ENCODE data around the gene MEAF6.
"Not testable (repeated sequence)": the region's sequence is repeated elsewhere in the genome, so short reads cannot be mapped to it uniquely, and the experiment has no call there.

The MEAF6 gene

DNA sequence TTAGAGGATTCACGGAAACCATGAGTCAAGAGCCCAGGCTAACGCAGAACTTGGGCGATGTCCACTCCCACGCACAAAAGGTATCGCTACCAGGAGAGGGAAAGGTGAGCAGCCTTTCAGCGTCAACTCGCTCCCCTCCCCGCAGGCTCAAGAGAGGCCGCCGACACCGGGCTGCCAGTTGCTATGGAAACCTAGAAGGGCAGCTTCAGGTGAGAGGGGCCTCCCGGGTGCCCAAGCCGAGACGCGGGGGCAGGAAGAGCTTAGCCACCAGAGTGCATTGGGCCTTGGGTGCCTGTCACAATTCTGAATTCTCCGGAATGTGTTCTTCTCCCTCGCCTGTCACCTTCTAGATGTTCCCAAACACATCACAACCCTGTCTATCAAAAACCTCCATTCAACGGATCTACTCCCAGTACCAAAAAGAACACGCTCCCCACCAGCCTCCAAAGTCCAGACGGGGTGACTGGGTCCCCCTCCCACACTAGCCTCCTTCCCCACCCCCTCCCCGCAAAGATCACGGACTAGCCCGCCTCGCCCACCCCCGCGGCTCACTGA is 694 bp downstream of the MEAF6 start:
- H3K27ac Mint-ChIP-seq = peak overlapping the region; percentile 95
- peaks cover 27 to 53% of the 10 kb centered on the region in 2 donors for H3K4me1 Mint-ChIP-seq
- H3K27me3 Mint-ChIP-seq = no peaks in the 10 kb centered on the region
- H3K36me3 Mint-ChIP-seq = peaks cover 21 to 24% of the 10 kb centered on the region in 2 donors
- ATAC-seq (replicated peaks) (peak; percentile 48 to 52), DNase-seq (peak; percentile 59)
- H3K9me3 Mint-ChIP-seq = no peaks in the 10 kb centered on the region
- H3K4me3 Mint-ChIP-seq = peak overlapping the region; percentile 95 to 99

DNA sequence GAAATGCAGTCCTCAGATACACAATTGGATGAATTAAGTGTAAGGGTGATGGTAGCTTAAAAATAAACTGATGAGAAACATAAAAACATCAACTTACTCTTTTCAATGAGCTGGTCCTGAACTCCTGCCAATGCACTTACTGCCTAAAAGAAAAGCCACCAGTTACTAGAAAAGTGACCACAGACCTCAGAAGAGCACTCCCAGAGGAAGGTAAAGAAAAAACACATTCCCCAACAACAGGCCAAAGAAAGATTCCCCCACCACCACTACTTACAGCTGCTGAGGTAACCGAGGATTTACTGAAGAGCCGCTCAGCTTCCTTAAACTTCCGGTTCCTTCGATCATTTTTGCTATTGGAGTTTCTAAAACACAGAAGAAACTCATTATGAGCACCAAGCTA is 5.4 kb downstream of the MEAF6 start:
- Mint-ChIP-seq H3K4me1 (peaks cover 29 to 60% of the 10 kb centered on the region in 2 donors), H3K4me3 (no peak overlapping the region), H3K27me3 (no peaks in the 10 kb centered on the region), H3K36me3 (peaks cover 42 to 48% of the 10 kb centered on the region in 2 donors), H3K27ac (no peak overlapping the region), H3K9me3 (no peaks in the 10 kb centered on the region)
- DNase-seq = no peak
- no peak for ATAC-seq (replicated peaks)

DNA sequence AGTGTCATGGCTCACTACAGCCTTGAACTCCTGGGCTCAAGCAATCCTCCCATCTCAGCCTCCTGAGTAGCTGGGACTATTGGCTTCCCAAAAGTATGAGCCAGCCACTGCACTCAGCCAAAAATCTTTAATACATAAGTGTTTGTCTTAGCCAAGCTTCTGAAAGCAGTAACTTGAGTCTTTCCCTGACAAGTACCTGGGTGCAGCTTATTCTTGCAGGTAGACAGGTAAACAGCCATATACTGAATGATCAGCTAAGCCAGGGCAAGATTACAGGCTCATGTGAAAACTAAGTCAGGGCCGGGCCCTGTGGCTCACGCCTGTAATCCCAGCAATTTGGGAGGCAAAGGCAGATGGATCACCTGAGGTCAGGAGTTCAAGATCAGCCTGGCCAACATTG is 7.8 kb downstream of the MEAF6 start:
- H3K4me3 Mint-ChIP-seq = no peak overlapping the region
- no peak for ATAC-seq (replicated peaks)
- no peaks in the 10 kb centered on the region for H3K9me3 Mint-ChIP-seq
- no peaks in the 10 kb centered on the region for H3K27me3 Mint-ChIP-seq
- no peak overlapping the region for H3K27ac Mint-ChIP-seq
- H3K4me1 Mint-ChIP-seq = peaks cover 19 to 41% of the 10 kb centered on the region in 2 donors
- DNase-seq = no peak
- H3K36me3 Mint-ChIP-seq = peaks cover 35 to 38% of the 10 kb centered on the region in 2 donors

DNA sequence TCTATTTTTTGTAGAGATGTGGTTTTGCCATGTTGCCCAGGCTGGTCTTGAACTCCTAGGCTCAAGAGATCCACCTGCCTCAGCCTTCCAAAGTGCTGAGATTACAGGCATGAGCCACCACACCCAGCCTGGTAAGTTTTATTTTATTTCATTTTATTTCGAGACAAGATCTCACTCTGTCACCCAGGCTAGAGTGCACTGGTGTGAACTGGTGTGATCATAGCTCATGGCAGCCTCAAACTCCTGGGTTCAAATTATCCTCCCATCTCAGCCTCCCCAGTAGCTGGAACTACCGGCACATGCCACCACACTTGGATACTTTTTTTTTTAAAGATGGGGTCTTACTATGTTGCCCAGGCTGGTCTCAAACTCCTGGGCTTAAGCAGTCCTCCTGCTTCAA is 11.8 kb downstream of the MEAF6 start:
- H3K4me3 Mint-ChIP-seq; ATAC-seq (replicated peaks); DNase-seq; H3K9me3 Mint-ChIP-seq; H3K27me3 Mint-ChIP-seq; H3K27ac Mint-ChIP-seq: not testable (repeated sequence)
- H3K36me3 Mint-ChIP-seq = peaks cover 41 to 45% of the 10 kb centered on the region in 2 donors
- H3K4me1 Mint-ChIP-seq = peaks cover 9 to 13% of the 10 kb centered on the region in 2 donors

DNA sequence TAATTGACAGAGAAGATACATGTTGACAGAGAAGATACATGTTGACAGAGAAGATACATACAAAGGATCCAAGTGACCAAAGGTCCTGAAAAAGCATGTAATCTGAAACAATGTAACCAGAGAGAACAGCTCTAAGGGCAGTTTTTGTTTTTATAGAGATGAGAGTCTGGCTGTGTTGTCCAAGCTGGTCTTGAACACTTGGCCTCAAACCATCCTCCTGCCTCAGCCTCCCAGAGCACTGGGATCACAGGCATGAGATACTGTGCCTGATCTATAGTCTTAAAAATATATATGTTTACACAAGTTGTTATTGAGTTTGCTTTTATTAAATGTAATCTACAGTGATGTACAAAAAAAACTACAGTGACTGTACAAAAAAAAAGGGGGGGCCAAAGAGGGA is 12.5 kb downstream of the MEAF6 start:
- DNase-seq (no peak), ATAC-seq (replicated peaks) (no peak)
- no peaks in the 10 kb centered on the region for H3K9me3 Mint-ChIP-seq
- no peak overlapping the region for H3K27ac Mint-ChIP-seq
- no peaks in the 10 kb centered on the region for H3K27me3 Mint-ChIP-seq
- no peak overlapping the region for H3K4me3 Mint-ChIP-seq
- H3K4me1 Mint-ChIP-seq = peaks cover 5 to 6% of the 10 kb centered on the region in 2 donors
- H3K36me3 Mint-ChIP-seq = peaks cover 39 to 41% of the 10 kb centered on the region in 2 donors

DNA sequence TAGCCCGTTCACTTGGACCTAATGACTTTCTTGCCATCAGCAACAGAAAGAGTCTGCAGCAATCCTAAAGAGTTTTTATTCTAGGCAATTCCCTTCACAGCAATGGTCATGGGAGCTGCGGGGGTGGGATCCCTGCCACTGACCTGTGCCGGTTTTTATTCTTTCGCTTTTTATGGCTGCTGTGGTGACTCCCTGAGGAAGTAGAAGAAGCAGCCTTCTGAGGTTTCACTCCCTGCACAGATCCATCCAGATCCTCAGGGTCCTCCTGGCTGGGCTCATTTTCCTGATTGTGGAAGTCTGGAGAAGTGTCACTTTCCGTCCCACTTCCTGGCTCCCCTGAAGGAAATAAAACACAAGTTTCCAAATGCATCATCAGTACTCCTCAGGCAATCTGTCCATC is 12.9 kb downstream of the MEAF6 start:
- H3K27me3 Mint-ChIP-seq = no peaks in the 10 kb centered on the region
- H3K36me3 Mint-ChIP-seq = peaks cover 38 to 41% of the 10 kb centered on the region in 2 donors

DNA sequence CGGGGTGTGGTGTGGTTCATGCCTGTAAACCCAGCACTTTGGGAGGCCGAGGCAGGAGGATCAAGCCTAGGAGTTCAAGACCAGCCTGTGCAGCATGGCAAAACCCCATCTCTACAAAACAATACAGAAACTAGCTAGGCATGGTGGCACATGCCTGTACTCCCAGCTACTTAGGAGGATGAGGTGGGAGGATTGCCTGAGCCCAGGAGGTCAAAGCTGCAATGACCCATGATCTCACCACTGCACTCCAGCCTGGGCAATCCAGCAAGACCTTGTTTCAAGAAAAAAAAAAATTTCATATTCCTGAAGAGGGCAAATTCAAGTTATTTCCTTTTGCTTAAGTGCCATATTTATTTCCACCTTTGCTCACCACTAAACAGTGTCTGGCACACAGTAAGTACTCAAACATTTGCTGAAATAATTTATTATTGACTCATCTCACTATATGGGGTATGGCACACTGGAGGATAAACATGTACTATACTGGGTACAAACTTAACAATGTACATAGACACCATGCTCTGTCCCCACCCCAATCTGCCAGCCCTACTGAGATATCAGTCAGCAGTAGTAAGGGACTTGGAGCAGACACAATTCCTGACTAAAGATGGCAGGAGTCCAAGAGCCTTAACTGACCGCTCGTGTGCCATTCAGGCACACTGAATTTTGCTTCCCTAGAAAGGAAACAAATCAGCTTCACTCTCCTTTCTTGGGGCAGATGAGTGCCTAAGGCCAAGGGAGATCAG is 15.5 kb downstream of the MEAF6 start:
- Mint-ChIP-seq H3K36me3 (peaks cover 30 to 33% of the 10 kb centered on the region in 2 donors), H3K4me1 (peaks cover 0 to 2% of the 10 kb centered on the region in 2 donors), H3K27me3 (no peaks in the 10 kb centered on the region), H3K9me3 (no peaks in the 10 kb centered on the region), H3K4me3 (no peak overlapping the region), H3K27ac (peak overlapping the region; percentile 14)
- ATAC-seq (replicated peaks) (no peak), DNase-seq (no peak)

More for the DNA sequence above, 12.9 kb downstream of the MEAF6 start:
- Mint-ChIP-seq H3K9me3 (no peaks in the 10 kb centered on the region), H3K27ac (no peak overlapping the region), H3K4me3 (no peak overlapping the region), H3K4me1 (peaks cover 5 to 6% of the 10 kb centered on the region in 2 donors)
- DNase-seq (no peak), ATAC-seq (replicated peaks) (no peak)

DNA sequence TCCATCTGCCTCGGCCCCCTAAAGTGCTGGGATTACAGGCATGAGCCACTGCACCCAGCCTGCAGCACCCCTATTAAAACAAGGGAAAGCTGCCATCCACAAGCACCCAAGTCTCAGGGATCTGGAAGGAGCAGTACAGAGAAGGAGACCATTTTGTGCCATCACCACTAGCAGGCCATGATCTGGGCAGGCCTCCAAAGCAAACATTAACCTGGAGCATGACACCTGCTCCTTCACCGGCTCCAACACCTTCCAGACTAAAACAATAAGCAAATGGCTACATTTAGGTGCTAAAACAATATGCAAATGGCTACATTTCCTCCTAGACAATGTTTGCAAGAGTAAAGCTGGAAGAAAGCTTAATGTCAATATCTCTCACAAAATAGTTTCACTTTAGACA is 16.7 kb downstream of the MEAF6 start:
- Mint-ChIP-seq H3K4me3 (no peak overlapping the region), H3K36me3 (peaks cover 36 to 41% of the 10 kb centered on the region in 2 donors), H3K27ac (no peak overlapping the region), H3K9me3 (no peaks in the 10 kb centered on the region), H3K27me3 (no peaks in the 10 kb centered on the region), H3K4me1 (peaks cover 0 to 2% of the 10 kb centered on the region in 2 donors)
- DNase-seq = no peak
- no peak for ATAC-seq (replicated peaks)

DNA sequence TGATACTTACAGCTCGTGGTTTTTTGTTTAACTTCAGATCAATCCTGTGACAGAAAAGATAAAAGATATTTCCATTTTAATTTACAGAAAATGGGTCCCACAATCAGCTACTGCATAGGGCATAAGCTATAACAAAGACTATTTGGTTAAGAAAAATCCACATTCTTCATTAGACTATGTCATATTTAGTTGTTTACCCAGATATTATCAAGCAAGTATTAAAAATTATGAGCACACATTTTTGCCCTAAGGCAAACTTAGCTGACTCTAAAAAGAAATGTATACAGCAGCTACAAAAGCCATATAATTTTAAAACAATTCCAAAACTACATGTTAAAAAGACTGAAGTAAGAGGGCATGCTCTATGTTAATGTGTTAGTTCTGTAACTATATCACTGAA is 18.7 kb downstream of the MEAF6 start:
- ATAC-seq (replicated peaks) = no peak
- Mint-ChIP-seq H3K27ac (no peak overlapping the region), H3K36me3 (peaks cover 25 to 34% of the 10 kb centered on the region in 2 donors), H3K9me3 (no peaks in the 10 kb centered on the region), H3K27me3 (no peaks in the 10 kb centered on the region), H3K4me1 (peaks cover 0 to 2% of the 10 kb centered on the region in 2 donors), H3K4me3 (no peak overlapping the region)
- no peak for DNase-seq

DNA sequence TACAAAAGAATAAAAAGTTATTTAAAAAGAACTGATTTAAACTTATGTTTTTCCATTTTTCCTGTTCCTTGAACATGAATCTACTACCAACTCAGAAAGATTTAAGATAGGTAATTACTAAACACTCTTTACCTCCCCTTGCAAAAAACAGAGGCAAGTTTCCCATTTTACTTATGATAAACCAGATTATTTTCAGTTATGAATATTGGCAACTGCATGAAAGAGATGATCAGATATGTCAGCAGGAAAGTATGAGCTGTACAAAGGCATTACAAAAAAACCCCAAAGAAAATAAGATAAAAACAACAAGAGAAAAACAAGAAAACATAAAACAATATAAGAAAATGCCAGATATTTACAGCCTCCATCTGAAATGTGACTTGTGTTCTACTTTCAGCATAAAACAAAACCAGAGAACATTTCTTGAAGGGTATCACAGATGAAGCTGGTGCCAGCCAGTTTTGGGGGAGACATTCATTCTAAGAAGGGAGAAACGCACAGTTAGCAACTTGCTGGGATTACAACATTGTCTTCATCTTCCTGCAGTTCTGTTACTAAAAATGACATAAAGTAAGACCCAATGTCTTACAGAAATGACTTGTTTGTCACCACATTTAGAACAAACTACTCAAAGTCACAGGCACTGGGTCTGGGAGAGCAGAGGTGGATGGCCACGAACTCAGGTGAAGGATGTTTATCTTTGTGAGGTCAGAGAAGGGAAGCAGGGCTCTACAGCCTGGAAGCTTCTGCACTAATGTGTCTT is 21.0 kb downstream of the MEAF6 start:
- no peaks in the 10 kb centered on the region for H3K27me3 Mint-ChIP-seq
- no peak for ATAC-seq (replicated peaks)
- H3K4me3 Mint-ChIP-seq = no peak overlapping the region
- no peak for DNase-seq
- H3K4me1 Mint-ChIP-seq = peaks cover 2% of the 10 kb centered on the region in 2 donors
- H3K27ac Mint-ChIP-seq = no peak overlapping the region
- peaks cover 18 to 33% of the 10 kb centered on the region in 2 donors for H3K36me3 Mint-ChIP-seq
- no peaks in the 10 kb centered on the region for H3K9me3 Mint-ChIP-seq

DNA sequence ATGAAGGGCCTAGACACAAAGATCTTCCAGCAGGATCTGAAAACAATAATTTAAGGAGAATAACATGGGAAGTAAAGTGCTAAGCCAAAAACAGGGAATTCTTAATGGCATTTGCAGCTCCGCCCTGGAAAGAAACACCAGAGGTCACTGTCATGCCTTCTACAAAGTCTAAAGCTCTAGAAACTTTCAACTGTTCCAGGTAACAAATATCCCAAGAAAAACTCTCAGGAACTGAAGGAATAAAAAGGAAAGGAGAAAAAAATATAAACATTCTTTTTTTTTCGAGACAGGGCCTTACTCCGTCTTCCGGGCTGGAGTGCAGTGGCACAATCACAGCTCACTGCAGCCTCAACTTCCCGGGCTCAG is 27.0 kb downstream of the MEAF6 start:
- no peaks in the 10 kb centered on the region for H3K27me3 Mint-ChIP-seq
- ATAC-seq (replicated peaks) (no peak), DNase-seq (no peak)
- peak overlapping the region; percentile 83 for H3K27ac Mint-ChIP-seq
- H3K9me3 Mint-ChIP-seq = no peaks in the 10 kb centered on the region
- H3K4me1 Mint-ChIP-seq = peaks cover 23% of the 10 kb centered on the region in 2 donors
- peaks cover 20 to 29% of the 10 kb centered on the region in 2 donors for H3K36me3 Mint-ChIP-seq
- no peak overlapping the region for H3K4me3 Mint-ChIP-seq

DNA sequence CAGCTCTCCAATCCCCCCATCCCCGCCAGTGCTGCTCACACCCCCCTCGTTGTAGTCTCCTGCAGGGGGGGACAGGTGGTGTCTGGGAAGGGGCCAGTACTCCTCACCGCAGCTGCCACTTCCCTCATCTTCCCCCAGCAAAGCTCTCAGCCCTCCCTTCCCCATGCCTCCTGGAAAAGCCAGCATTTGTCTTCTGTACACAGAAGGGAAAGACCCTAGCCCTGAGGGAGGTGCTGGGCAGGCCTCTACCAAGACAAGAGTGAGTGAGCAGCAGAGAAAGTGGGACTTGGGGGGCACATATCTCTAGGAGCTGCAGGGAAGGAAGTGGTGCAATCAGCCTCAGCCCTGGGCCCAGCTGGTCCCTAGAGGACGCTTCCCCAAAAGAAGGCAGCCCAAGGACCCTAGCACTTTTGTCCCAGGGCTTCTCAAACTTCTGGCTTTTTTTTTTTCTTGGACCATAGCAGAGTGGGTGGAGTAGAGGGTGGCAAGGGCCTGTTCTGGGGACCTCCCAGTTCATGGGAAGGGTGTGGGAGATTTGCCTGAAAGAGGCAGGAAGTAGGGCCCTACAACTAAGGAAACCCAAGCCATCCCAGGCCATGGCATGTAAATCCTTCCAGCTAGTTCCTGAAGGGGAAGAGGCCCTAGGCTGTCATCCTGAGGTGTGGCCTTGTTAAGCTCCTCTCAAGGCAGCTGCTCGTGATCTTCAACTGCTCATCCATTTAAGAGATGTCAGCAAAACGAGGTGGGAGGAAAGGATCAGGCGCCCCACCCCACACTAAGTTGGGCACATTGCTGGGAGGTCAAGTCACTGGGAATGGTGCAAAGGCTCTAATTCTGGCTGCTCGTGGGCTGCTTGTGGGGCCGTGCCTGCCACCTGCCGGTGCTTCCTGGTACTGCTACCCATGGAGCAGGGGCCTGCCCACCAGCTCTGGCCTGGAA is 27.6 kb downstream of the MEAF6 start:
- no peaks in the 10 kb centered on the region for H3K9me3 Mint-ChIP-seq
- peaks cover 27 to 36% of the 10 kb centered on the region in 2 donors for H3K36me3 Mint-ChIP-seq
- peak overlapping the region; percentile 83 for H3K27ac Mint-ChIP-seq
- peak; percentile 54 for DNase-seq
- peak overlapping the region in 1 of 2 donors; percentile 52 for H3K4me3 Mint-ChIP-seq
- no peaks in the 10 kb centered on the region for H3K27me3 Mint-ChIP-seq
- ATAC-seq (replicated peaks) = peak; percentile 65 to 70
- peaks cover 23 to 29% of the 10 kb centered on the region in 2 donors for H3K4me1 Mint-ChIP-seq

DNA sequence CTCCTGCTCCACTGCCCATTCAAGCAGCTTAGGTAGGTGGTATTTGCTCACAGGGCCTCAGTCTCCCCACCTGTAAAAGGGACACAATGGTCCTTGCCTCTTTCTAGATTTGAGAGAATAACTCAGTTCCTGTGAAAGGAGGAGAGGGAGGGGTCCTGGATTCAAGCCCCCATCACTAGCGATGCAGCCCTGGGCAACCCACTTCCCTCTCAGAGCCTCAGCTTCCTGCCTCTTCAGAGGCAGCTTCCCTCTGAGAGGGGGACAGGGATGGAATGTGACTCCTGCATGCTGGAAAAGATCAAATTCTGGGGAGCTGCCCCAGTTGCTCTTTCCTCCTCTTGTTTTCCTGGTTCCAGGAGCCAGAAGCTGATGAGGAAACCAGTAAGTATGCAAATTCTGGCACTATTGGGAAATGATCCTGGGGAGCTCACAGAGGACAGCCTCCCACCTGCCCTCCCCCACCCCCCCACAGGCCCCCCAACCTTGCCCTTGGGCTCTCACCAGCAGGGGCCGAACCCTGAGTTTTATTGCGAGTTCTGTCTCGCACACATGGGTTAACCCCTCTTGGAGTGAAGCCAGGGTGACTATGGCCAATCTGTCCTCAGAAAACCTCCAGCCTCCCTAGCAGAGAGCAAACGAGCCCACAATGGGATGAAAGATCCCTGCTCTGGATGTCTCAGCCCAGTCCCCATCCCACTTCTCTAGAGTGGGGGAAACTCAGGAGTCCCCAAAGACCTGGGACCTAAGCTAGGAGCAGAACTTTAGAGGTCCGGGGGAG is 28.5 kb downstream of the MEAF6 start:
- no peaks in the 10 kb centered on the region for H3K9me3 Mint-ChIP-seq
- ATAC-seq (replicated peaks) (peak in 1 of 2 donors; percentile 4), DNase-seq (no peak)
- peaks cover 32 to 38% of the 10 kb centered on the region in 2 donors for H3K4me1 Mint-ChIP-seq
- H3K36me3 Mint-ChIP-seq = peaks cover 34 to 43% of the 10 kb centered on the region in 2 donors
- H3K4me3 Mint-ChIP-seq = no peak overlapping the region
- H3K27me3 Mint-ChIP-seq = no peaks in the 10 kb centered on the region
- H3K27ac Mint-ChIP-seq = peak overlapping the region; percentile 51

Data from stimulated activated naive B cell treated with anti-CD40 and anti-IgM and Interleukin-4, amounts not matched to agents 10 μg/mL and 1 μg/mL and 100 μg/mL, for 72 hours (primary cell).